RWPE2 (cell line): Measurements from ENCODE around the gene COA7.

ENCODE experiments used
- ATAC-seq: fragments of 200-7000 bp; cut with Tn5 transposase; 3 replicates; pipeline ENCODE4 v1.9.1; 2021; ENCODE audit warnings: low read depth
- DNase-seq: peaks from one replicate; pipeline ENCODE4 v3.0.0-alpha.2; 2020; ENCODE audit warnings: low spot score
- H3K27ac ChIP-seq: fragments of 450-650 bp; 2 replicates; pipeline ENCODE4 v1.5.1; 2017; ENCODE audit warnings: mild to moderate bottlenecking; ENCODE audit not compliant: poor library complexity, severe bottlenecking
- H3K27me3 ChIP-seq: fragments of 250-450 bp; sonication (Bioruptor Pico); 2 replicates; pipeline ENCODE4 v1.5.1; 2021; ENCODE audit warnings: mild to moderate bottlenecking, moderate library complexity; ENCODE audit not compliant: insufficient read depth, poor library complexity, severe bottlenecking
- H3K36me3 ChIP-seq: fragments of 250-450 bp; sonication (Bioruptor Pico); 2 replicates; pipeline ENCODE4 v1.5.1; 2020; ENCODE audit warnings: low read depth, mild to moderate bottlenecking, moderate library complexity
- H3K4me1 ChIP-seq: fragments of 250-450 bp; sonication (Bioruptor Pico); 2 replicates; pipeline ENCODE4 v1.5.1; 2021; ENCODE audit warnings: mild to moderate bottlenecking, moderate library complexity; ENCODE audit not compliant: insufficient read depth, poor library complexity, severe bottlenecking
- H3K4me3 ChIP-seq: fragments of 250-450 bp; sonication (Bioruptor Pico); 2 replicates; pipeline ENCODE4 v1.5.1; 2021; ENCODE audit warnings: mild to moderate bottlenecking, moderate library complexity; ENCODE audit not compliant: severe bottlenecking
- H3K9me3 ChIP-seq: fragments of 250-450 bp; sonication (Bioruptor Pico); 2 replicates; pipeline ENCODE4 v1.5.1; 2021; ENCODE audit warnings: mild to moderate bottlenecking, moderate library complexity; ENCODE audit not compliant: severe bottlenecking
- CTCF ChIP-seq: fragments of 450-650 bp; IDR thresholded peaks from one replicate; pipeline ENCODE4 v1.5.1; 2017; ENCODE audit warnings: mild to moderate bottlenecking, moderate library complexity; ENCODE audit not compliant: poor library complexity, severe bottlenecking

Gene COA7

DNA sequence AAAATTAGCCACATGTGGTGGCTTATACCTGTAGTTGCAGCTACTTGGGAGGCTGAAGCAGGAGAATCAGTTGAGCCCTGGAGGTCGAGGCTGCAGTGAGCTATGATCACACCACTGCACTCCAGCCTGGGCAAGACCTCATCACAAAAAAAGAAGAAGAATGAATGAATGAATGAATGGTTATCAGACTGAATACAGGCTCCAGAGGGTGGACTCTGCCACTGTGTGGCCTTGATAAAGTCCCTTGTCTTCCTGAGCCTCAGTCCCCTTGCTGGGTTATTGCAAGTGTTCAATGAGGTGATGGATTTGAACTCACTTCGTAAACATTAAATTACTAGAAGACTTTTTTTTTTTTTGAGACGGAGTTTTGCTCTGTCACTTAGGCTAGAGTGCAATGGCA lies 40.4 kb downstream of the COA7 start:
- ATAC-seq, result no peak
- no peaks in the 10 kb centered on the region for H3K36me3 ChIP-seq
- DNase-seq, result no peak
- no peak for TF ChIP-seq CTCF
- H3K27me3 ChIP-seq, result no peaks in the 10 kb centered on the region
- peaks cover 22% of the 10 kb centered on the region for H3K4me1 ChIP-seq
- H3K27ac ChIP-seq, result no peak overlapping the region
- H3K4me3 ChIP-seq, result no peak overlapping the region
- no peaks in the 10 kb centered on the region for H3K9me3 ChIP-seq

- Histone ChIP-seq H3K9me3 (no peaks in the 10 kb centered on the region), H3K27ac (no peak overlapping the region), H3K36me3 (no peaks in the 10 kb centered on the region), H3K4me1 (peaks cover 5% of the 10 kb centered on the region), H3K4me3 (no peak overlapping the region), H3K27me3 (no peaks in the 10 kb centered on the region)
- no peak for TF ChIP-seq CTCF
- no peak for DNase-seq
- ATAC-seq, result no peak
Observed at GRCh38 chr1:52654063-52654462, 44.1 kb downstream of the COA7 start.

- H3K27me3 ChIP-seq, result no peaks in the 10 kb centered on the region
- TF ChIP-seq CTCF, result no peak
- no peak overlapping the region for H3K27ac ChIP-seq
- ATAC-seq (no peak), DNase-seq (no peak)
- H3K9me3 ChIP-seq, result no peaks in the 10 kb centered on the region
- no peaks in the 10 kb centered on the region for H3K4me1 ChIP-seq
- H3K4me3 ChIP-seq, result no peak overlapping the region
- H3K36me3 ChIP-seq, result no peaks in the 10 kb centered on the region
Observed at GRCh38 chr1:52653207-52653849, 44.8 kb downstream of the COA7 start.

DNA sequence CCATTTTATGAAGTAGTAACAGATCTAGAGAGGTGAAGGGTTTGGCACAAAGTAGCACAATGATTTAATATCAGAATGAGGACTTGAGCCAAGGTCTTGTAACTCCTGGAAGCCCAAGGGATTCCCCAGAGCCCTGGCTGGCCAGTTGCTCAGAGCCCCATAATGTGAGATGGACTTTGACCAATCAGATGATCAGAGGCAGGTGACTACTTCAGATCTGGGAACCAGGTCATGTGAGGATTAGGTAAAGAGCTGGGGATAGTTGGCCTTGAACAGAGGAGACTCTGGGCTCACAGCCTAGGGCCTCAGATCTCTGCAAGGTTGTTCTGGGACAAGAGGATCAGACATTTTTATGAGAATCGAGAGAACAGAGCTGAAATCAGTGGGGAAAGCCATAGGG lies 46.2 kb downstream of the COA7 start:
- Histone ChIP-seq H3K4me1 (no peaks in the 10 kb centered on the region), H3K27me3 (no peaks in the 10 kb centered on the region), H3K4me3 (no peak overlapping the region), H3K27ac (no peak overlapping the region), H3K9me3 (no peaks in the 10 kb centered on the region), H3K36me3 (no peaks in the 10 kb centered on the region)
- ATAC-seq, result no peak
- DNase-seq, result no peak
- TF ChIP-seq CTCF, result no peak

- Histone ChIP-seq H3K27me3 (no peaks in the 10 kb centered on the region), H3K36me3 (no peaks in the 10 kb centered on the region), H3K27ac (no peak overlapping the region), H3K9me3 (no peaks in the 10 kb centered on the region), H3K4me1 (no peaks in the 10 kb centered on the region), H3K4me3 (no peak overlapping the region)
- DNase-seq, result no peak
- TF ChIP-seq CTCF, result no peak
- ATAC-seq, result no peak
Observed at GRCh38 chr1:52645261-52645660, 52.9 kb downstream of the COA7 start.
